GM21528 (cell line): ENCODE measurements around the gene ANAPC10.
A peak's percentile ranks its signal among the peaks of the same experiment; 100 is the strongest.

Experiments
- ATAC-seq: cut with Tn5 transposase; IDR thresholded peaks from one replicate; pipeline ENCODE4 v1.9.1; 2021; ENCODE audit warnings: mild to moderate bottlenecking, moderate library complexity; ENCODE audit not compliant: unreplicated experiment, low FRiP score

ANAPC10 gene

GRCh38 chr4:145075742-145076468 lies 22.1 kb downstream of the ANAPC10 start:
- ATAC-seq = no peak

GRCh38 chr4:145071560-145071959 lies 26.4 kb downstream of the ANAPC10 start:
- ATAC-seq = no peak

GRCh38 chr4:145069361-145069760 lies 28.6 kb downstream of the ANAPC10 start:
- no peak for ATAC-seq

- ATAC-seq = no peak
Measured at GRCh38 chr4:145066063-145066501, 31.9 kb downstream of the ANAPC10 start.

- ATAC-seq = peak; percentile 61
Measured at GRCh38 chr4:145061318-145061920, 36.6 kb downstream of the ANAPC10 start.

GRCh38 chr4:145058256-145058655 lies 39.7 kb downstream of the ANAPC10 start:
- ATAC-seq = no peak

GRCh38 chr4:145056325-145057130 lies 41.5 kb downstream of the ANAPC10 start:
- ATAC-seq = no peak

- no peak for ATAC-seq
Measured at GRCh38 chr4:145055533-145056257, 42.3 kb downstream of the ANAPC10 start.

GRCh38 chr4:145049241-145049640 lies 48.8 kb downstream of the ANAPC10 start:
- no peak for ATAC-seq

- no peak for ATAC-seq
Measured at GRCh38 chr4:145048817-145049216, 49.2 kb downstream of the ANAPC10 start.

GRCh38 chr4:145047151-145047550 lies 50.8 kb downstream of the ANAPC10 start:
- ATAC-seq = no peak

- ATAC-seq = no peak
Measured at GRCh38 chr4:145045180-145045579, 52.8 kb downstream of the ANAPC10 start.

- ATAC-seq = no peak
Measured at GRCh38 chr4:145044341-145044740, 53.7 kb downstream of the ANAPC10 start.

- ATAC-seq = no peak
Measured at GRCh38 chr4:145043306-145043705, 54.7 kb downstream of the ANAPC10 start.

GRCh38 chr4:145042601-145043285 lies 55.3 kb downstream of the ANAPC10 start:
- no peak for ATAC-seq

- ATAC-seq = peak; percentile 92
Measured at GRCh38 chr4:145041378-145041777, 56.6 kb downstream of the ANAPC10 start.

GRCh38 chr4:145035494-145036136 lies 62.4 kb downstream of the ANAPC10 start:
- no peak for ATAC-seq

GRCh38 chr4:145034727-145035211 lies 63.2 kb downstream of the ANAPC10 start:
- no peak for ATAC-seq

GRCh38 chr4:145019346-145019745 lies 78.7 kb downstream of the ANAPC10 start:
- no peak for ATAC-seq
